Tongue (tissue), 1 donor: ENCODE data around the gene RCHY1. TPM values are rescaled to one million over a fixed set of nuclear protein-coding genes. Genes with fewer than 3 reads are reported as not detected.

Source experiments
- total RNA-seq: library from RNA; depleted of rRNA; stranded (reverse); fragments of >200 nt; gene quantifications from one replicate; pipeline ENCODE4 v1.2.3, GENCODE V29; 2014

RCHY1 gene
- total RNA-seq, 1 donor from 2014 or later, result 43.1 TPM

Other genes with a start within 250 kb of the RCHY1 start
- 16.3 TPM for gene THAP6, start 70 bp upstream of the RCHY1 start, total RNA-seq
- not detected for gene ODAPH, start 41.7 kb upstream of the RCHY1 start, total RNA-seq
- 1.1 TPM for gene CDKL2, start 116.1 kb upstream of the RCHY1 start, total RNA-seq
- gene G3BP2, start 159.0 kb upstream of the RCHY1 start, total RNA-seq, result 338 TPM
- gene USO1, start 210.2 kb upstream of the RCHY1 start, total RNA-seq, result 216 TPM